NB4 (cell line): ENCODE data around the gene CXXC5.

Source experiments
- CTCF ChIP-seq: IDR thresholded peaks from one replicate; pipeline ENCODE4 v1.5.1; 2012; ENCODE audit warnings: low read depth, low read length
- MAX ChIP-seq: IDR thresholded peaks from 2 replicates; pipeline ENCODE4 v1.6.1; 2011; ENCODE audit warnings: low read depth, low read length
- MYC ChIP-seq: IDR thresholded peaks from 2 replicates; pipeline ENCODE4 v1.6.1; 2011; ENCODE audit warnings: low read depth, low read length
- POLR2A ChIP-seq: IDR thresholded peaks from 2 replicates; pipeline ENCODE4 v1.6.1; 2011; ENCODE audit warnings: mild to moderate bottlenecking; ENCODE audit not compliant: insufficient read length; ENCODE audit errors: extremely low read depth

- TF ChIP-seq POLR2A (no peak), CTCF (no peak), MAX (no peak), MYC (no peak)
Observed at GRCh38 chr5:139695178-139695573, 47.0 kb downstream of the CXXC5 start.
